H4 (cell line): ENCODE results near the gene DEAF1. TPM values are rescaled to one million over a fixed set of nuclear protein-coding genes. Genes with fewer than 3 reads are reported as not detected.
"Not testable (repeated sequence)": the region's sequence is repeated elsewhere in the genome, so short reads cannot be mapped to it uniquely, and the experiment has no call there.

Source experiments
- DNase-seq: peaks from one replicate; pipeline ENCODE4 v3.0.0-alpha.2; 2015; ENCODE audit warnings: low spot score
- total RNA-seq: library from RNA; depleted of rRNA; stranded (reverse); fragments of >200 nt; shearing (Covaris generic); gene quantifications from 2 replicates; pipeline ENCODE4 v1.2.3, GENCODE V29; 2014

The DEAF1 gene
- total RNA-seq, 1 experiment from 2014 or later = 24.9 TPM

DNA sequence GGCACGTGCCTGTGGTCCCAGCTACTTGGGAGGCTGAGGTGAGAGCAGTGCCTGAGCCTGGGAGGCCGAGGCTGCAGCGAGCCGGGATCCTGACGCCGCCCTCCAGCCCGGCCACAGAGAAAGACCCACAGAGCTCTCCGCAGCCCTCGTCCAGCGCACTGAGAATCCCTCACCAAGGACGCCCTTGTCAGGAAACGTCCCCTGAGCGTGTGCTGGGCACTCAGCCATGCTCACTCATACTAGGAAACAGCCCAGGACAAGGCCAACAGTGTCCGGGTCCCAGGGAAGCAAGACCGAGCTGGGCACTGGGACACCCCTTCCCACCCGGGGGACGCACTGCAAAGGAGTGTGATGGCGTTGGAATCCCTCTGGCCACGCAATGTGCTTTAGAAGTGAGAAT, 14.5 kb downstream of the DEAF1 start:
- no peak for DNase-seq

GRCh38 chr11:679271-680207, 15.5 kb downstream of the DEAF1 start:
- no peak for DNase-seq

DNA sequence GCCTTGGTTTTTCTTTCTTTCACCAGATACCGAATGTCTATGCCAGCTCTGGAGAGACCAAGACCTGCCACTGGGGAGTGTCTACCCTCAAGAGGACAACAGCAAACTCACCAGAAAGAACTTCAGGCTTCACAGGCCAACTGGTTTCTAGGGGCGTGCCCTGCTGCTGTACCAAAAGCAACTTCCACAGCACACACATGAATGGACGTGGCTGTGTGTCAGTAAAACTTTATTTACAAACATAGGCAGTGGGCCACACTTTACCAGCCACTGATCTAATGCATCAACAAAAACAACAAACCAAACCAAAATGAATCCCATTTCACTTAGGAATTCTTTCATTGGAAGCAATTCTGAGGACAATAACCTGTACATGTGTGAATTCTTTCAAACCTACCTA, 16.7 kb downstream of the DEAF1 start:
- DNase-seq = no peak

DNA sequence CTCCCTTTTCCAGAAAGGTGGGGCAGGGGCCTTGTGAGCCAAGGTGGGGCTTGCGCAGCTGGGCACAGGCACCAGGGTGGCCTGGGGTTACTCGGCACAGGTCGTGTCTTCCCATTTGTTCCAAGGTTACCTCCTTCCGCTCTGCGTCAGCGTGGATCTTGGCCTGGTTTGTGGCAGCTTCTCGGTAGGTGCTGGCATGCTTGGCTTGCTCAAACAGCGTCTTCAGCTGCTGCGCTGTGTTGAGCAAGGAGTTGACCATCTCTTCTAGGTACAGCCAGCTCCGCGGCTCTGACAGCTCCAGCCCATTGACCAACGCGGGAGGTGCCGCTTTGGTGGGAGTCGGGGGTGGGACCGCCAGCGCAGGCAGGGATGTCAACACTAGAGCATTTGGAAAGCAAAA, 20.6 kb downstream of the DEAF1 start:
- no peak for DNase-seq

DNA sequence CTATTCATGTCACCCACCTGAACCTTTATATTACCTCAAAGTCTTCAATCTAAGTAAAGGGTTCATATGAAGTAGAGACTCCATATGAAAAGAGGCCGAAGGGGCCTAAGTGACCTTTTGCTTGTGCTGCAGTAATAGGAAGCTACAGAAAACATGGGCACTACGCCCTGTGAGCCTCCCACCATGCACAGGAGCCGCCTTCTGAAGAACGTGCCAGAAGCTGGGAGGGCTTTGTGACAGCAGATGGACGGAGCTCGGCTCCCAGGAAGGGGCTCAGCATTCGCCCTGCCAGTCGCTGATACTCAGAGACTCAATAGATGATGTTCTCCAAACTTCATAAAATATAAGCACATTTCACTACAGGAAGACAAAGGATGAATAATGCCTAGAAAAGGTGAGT, 21.2 kb downstream of the DEAF1 start:
- DNase-seq = no peak

GRCh38 chr11:665704-666281, 29.2 kb downstream of the DEAF1 start:
- no peak for DNase-seq

DNA sequence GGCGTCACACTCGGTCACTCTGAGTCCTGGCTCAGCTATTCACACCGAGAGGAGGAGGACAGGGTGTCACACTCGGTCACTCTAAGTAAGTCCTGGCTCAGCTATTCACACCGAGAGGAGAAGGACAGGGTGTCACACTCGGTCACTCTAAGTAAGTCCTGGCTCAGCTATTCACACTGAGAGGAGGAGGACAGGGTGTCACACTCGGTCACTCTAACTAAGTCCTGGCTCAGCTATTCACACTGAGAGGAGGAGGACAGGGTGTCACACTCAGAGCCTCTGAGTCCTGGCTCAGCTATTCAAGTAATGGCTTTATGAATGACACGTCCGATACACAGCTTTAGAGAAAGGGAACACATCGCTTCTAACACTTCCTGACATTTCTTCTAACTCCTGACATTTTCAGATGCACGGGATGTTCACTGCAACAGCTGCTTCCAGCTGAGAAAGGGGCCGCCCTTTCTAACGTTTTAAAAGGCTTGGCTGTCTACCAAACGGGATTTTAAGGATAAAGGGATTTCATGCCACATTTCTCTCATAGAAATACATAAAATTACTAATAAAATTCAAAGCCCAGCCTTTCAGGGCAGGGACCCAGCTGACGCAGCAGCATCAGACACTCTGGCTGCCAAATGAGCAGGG, 29.8 kb downstream of the DEAF1 start:
- no peak for DNase-seq

DNA sequence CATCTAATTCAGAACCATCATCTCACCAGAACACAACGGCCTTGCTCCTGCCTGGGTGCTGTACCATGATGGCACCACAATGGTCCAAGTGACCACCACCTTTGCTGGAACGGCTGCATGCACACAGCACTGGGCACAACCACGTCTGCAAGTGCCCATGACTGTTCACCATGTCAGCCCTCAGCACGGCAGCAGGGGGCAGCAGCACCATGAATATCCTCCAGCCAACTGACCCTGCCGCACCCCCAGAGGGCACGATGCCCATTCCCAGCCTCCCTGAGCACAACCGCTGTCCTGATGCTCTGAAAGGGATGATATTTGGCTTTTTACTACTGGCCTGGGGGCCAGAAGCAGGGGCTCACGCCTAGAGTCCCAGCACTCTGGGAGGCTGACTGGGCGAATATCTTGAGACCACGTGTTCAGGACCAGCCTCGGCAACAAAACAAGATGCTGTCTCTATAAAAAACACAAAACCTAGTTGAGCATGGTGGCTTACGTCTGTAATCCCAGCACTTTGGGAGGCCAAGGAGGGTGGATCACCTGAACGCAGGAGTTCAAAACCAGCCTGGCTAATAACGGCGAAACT, 32.2 kb downstream of the DEAF1 start:
- DNase-seq = peak; percentile 62

- no peak for DNase-seq
Observed at GRCh38 chr11:660681-661444, 34.2 kb downstream of the DEAF1 start.

DNA sequence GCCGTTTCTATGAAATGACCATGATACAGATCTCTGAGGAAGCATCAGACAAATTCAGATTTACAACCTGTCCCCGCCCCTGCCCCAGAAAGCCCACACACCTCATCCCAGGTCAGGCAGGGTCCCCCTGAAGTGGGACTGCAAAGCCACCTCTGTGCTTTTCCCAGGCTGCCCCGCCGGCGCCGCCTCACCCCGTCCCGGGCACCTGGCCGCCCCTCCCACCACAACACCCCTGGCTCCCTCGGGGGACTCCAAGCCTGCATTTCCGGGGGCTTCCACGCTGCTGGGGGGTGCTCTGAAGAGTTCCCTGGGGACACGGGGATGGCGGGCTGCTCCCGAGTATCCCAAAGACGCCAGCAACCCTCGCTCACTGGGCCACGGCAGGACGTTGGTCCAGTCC, 34.7 kb downstream of the DEAF1 start:
- DNase-seq = no peak

GRCh38 chr11:659532-660085, 35.4 kb downstream of the DEAF1 start:
- no peak for DNase-seq

- DNase-seq = no peak
Observed at GRCh38 chr11:657691-658126, 37.3 kb downstream of the DEAF1 start.

GRCh38 chr11:656866-657265, 38.2 kb downstream of the DEAF1 start:
- no peak for DNase-seq

GRCh38 chr11:656426-656825, 38.6 kb downstream of the DEAF1 start:
- no peak for DNase-seq

GRCh38 chr11:655036-655726, 39.8 kb downstream of the DEAF1 start:
- DNase-seq = no peak

GRCh38 chr11:654444-654843, 40.6 kb downstream of the DEAF1 start:
- DNase-seq = not testable (repeated sequence)

GRCh38 chr11:653837-654236, 41.2 kb downstream of the DEAF1 start:
- no peak for DNase-seq

DNA sequence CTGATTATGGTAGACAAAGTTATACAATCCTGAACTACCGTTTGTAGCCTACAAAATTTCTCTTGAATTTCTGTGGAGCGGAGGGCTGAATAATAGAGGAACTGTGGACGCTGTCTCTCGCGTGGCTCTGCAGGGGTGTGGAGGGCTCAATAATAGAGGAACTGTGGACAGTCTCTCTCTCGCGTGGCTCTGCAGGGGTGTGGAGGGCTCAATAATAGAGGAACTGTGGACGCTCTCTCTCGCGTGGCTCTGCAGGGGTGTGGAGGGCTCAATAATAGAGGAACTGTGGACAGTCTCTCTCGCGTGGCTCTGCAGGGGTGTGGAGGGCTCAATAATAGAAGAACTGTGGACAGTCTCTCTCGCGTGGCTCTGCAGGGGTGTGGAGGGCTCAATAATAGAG, 41.9 kb downstream of the DEAF1 start:
- DNase-seq = not testable (repeated sequence)

DNA sequence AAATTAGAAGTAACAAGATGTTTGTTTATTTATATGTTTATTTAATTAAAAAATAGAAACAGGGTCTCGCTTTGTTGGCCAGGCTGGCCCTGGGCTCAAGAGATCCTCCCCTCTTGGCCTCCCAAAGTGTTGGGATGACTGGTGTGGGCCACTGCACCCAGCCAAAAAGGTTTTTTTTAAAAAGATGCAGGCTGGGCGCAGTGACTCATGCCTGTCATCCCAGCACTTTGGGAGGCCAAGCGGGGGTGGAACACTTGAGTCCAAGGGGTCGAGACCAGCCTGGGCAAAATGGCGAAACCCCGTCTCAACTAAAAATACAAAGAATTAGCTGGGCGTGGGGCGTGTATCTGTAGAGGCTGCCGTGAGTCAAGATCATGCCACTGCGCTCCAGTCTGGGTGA, 44.5 kb downstream of the DEAF1 start:
- no peak for DNase-seq

DNA sequence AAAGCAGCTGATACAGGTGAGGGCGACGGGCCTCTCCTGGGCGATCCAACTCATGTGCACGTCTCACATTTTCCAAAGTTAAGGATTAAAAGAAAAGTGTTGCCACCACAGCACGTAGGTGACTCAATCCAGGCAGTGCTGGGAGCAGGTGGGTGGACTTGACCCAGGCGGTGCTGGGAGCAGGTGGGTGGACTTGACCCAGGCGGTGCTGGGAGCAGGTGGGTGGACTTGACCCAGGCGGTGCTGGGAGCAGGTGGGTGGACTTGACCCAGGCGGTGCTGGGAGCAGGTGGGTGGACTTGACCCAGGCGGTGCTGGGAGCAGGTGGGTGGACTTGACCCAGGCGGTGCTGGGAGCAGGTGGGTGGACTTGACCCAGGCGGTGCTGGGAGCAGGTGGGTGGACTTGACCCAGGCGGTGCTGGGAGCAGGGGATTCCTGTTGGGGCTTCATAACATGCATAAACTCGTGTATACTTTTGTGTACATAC, 47.3 kb downstream of the DEAF1 start:
- DNase-seq = not testable (repeated sequence)

GRCh38 chr11:646214-646613, 48.8 kb downstream of the DEAF1 start:
- DNase-seq = no peak
